ENCODE results near the gene TRIM40.
A peak's percentile ranks its signal among the peaks of the same experiment; 100 is the strongest.

DNA sequence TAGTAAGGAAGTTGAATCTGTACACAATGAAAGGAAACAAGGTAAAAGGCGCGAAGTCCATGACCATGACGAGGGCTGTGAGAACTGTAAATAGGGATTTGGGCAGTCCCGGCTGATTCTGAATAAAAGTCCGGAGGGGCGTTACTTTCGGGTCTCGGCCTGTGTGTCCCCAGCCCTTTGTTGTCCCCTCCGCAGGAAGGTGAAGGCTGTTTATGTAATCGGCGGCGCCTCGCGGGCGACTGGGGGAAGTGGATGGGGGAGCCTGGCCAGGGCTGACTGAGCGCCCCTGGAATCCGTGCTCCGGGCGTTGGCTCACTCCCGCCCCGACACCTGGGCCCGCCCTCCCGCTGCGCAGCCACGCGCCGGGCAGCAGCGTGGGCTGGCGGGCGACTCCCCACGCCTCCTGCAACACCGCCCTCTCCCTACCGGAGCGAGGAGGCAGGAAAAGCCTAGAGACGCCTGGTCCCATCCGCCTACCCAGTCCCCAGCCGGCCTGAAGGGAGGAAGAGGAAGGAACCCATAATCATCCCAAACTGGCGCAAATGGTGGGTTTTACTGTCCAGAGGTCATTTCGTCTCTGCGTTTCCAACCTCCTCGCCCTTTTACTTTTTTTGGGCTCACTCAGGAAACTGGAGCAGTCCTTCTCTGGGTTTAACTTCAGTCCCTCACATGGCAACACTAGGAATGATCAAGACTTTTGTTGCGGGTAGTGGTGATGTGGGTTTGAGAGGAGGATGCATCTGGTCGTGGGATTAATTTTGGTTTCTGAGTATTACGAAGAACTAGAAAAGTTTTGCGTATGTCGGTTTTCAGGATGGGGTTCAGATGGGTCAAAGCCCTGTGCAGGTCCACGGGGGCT is 35.1 kb upstream of the TRIM40 start:
- TF ChIP-seq EP300 (IDR thresholded peaks at IDR 0.05; ENCODE audit: borderline replicate concordance) = no peak
- TF ChIP-seq REST (IDR thresholded peaks at IDR 0.05; ENCODE audit: low read depth) = no peak
- no peak for TF ChIP-seq TAF1 (IDR thresholded peaks at IDR 0.05; ENCODE audit: low read depth)
- TF ChIP-seq RAD21 (IDR thresholded peaks at IDR 0.05; ENCODE audit: low read depth) = no peak
- TF ChIP-seq, protein P1, sequence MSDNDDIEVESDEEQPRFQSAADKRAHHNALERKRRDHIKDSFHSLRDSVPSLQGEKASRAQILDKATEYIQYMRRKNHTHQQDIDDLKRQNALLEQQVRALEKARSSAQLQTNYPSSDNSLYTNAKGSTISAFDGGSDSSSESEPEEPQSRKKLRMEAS (IDR thresholded peaks at IDR 0.05) = peak; percentile 67
